T-helper 2 cell treated with Interferon-gamma antibody and Interleukin-4, amounts not matched to agents 5 μg/mL and 100 μg/mL, for 36 hours (primary cell): ENCODE data around the gene SLAMF7.
A peak's percentile ranks its signal among the peaks of the same experiment; 100 is the strongest.

ENCODE experiments used
- DNase-seq: peaks from one replicate; pipeline ENCODE4 v3.0.0; 2021; ENCODE audit warnings: low spot score
- H3K27ac Mint-ChIP-seq: one replicate; pipeline ENCODE4 v1.8.0; 2021; ENCODE audit warnings: mild to moderate bottlenecking, mixed read lengths
- H3K27me3 Mint-ChIP-seq: one replicate; pipeline ENCODE4 v1.8.0; 2021; ENCODE audit warnings: low read depth, mixed read lengths
- H3K36me3 Mint-ChIP-seq: one replicate; pipeline ENCODE4 v1.8.0; 2021; ENCODE audit warnings: low read depth, mixed read lengths
- H3K4me1 Mint-ChIP-seq: one replicate; pipeline ENCODE4 v1.8.0; 2021; ENCODE audit warnings: low read depth, mixed read lengths
- H3K4me3 Mint-ChIP-seq: one replicate; pipeline ENCODE4 v1.8.0; 2022; ENCODE audit warnings: mild to moderate bottlenecking, moderate library complexity, mixed read lengths
- H3K9me3 Mint-ChIP-seq: one replicate; pipeline ENCODE4 v1.8.0; 2021; ENCODE audit warnings: mixed read lengths

The SLAMF7 gene

DNA sequence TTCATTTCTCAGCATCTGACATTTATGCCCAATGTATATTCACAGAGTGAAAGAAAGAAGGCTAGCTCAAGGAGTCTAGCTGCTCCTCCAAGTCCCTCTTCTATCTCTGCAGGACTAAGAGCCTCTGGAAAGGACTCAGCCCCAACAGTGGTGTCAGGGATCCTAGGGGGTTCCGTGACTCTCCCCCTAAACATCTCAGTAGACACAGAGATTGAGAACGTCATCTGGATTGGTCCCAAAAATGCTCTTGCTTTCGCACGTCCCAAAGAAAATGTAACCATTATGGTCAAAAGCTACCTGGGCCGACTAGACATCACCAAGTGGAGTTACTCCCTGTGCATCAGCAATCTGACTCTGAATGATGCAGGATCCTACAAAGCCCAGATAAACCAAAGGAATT, 60.6 kb downstream of the SLAMF7 start:
- no peak overlapping the region for H3K27ac Mint-ChIP-seq
- peaks cover 25% of the 10 kb centered on the region for H3K36me3 Mint-ChIP-seq
- H3K4me1 Mint-ChIP-seq, result peaks cover 66% of the 10 kb centered on the region
- H3K4me3 Mint-ChIP-seq, result peak overlapping the region; percentile 88
- peaks cover 6% of the 10 kb centered on the region for H3K27me3 Mint-ChIP-seq
- no peak for DNase-seq
- peaks cover 7% of the 10 kb centered on the region for H3K9me3 Mint-ChIP-seq

DNA sequence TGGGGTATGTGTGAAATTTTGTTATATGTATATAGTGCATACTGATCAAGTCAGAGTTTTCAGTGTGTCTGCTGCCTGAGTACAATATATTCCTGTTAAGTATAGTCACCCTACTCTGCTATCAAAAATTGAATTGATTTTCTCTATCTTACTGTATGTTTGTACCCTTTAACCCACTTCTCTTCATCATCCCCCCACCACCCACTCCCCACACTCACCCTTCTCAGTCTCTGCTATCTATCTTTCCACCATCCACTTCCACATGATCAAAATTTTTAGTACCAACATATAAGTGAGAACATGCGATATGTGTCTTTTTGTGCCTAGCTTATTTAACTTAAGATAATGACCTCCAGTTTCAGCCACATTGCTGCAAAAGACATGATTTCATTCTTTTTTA, 61.1 kb downstream of the SLAMF7 start:
- no peak for DNase-seq
- Mint-ChIP-seq H3K9me3 (peaks cover 12% of the 10 kb centered on the region), H3K4me1 (peaks cover 64% of the 10 kb centered on the region), H3K27me3 (peaks cover 11% of the 10 kb centered on the region), H3K27ac (peak overlapping the region; percentile 12), H3K36me3 (peaks cover 30% of the 10 kb centered on the region), H3K4me3 (peak overlapping the region; percentile 88)

DNA sequence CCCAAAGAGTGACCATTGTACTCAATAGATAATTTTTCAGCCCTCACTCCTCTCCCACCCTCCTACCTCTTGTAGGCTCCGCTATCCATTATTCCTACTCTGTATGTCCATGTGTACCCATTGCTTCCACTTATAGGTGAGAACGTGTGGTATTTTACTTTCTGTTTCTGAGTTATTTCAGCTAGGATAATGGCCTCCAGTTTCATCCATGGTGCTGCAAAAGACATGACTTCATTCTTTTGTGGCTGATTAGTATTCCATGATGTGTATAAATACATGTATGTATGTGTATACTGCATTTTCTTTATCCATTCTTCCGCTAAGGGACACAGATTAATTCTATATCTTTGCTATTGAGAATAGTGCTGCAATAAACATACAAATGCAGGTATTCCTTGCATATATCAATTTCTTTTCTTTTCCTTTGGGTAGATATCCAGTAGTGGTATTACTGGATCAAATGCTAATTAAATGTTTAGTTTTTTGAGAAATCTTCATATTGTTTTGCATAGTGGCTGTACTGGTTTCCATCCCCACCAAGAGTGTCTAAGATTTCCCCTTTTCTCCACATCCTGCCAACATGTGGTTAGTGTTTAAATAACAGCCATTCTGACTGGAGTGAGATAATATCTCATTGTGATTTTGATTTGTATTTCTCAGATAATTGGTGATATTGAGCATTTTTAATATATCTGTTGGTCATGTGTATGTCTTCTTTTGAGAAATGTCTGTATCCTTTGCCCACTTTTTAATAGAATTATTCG, 61.8 kb downstream of the SLAMF7 start:
- Mint-ChIP-seq H3K27ac (peak overlapping the region; percentile 63), H3K4me3 (peak overlapping the region; percentile 75), H3K27me3 (peaks cover 12% of the 10 kb centered on the region), H3K9me3 (peaks cover 19% of the 10 kb centered on the region), H3K4me1 (peaks cover 57% of the 10 kb centered on the region), H3K36me3 (peaks cover 35% of the 10 kb centered on the region)
- no peak for DNase-seq

DNA sequence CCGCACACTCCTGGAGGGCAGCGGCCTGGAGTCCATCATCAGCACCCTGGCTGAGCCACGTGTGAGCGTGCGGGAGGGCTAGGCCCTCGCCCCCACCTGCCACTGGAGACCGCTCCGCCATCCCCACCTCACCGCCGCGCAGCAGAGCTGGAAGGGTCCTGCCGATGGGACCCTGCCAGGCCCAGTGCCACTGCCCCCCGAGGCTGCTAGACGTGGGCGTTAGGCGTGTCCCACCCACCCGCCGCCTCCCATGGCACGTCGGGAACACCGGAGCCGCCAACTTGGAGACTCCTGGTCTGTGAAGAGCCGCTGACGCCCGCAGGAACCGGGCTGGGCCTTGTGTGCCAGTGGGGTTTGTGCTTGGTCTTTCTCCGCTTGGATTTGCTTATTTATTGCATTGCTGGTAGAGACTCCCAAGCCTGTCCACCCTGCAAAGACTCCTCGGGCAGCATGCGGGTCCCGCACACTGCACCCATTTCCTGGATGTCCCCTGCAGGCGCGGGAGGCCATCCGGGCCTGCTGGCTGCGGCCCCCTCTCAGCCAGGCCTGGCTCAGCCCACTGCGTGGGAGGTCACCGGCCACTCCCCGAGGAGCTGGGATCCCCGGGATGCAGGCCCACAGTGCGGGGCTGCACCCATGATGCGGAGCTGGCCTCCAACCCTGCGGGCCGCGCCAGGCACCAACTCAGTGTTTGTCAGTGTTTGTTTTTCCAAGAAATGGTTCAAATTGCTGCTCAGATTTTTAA, 63.0 kb downstream of the SLAMF7 start:
- H3K9me3 Mint-ChIP-seq, result peaks cover 31% of the 10 kb centered on the region
- no peak for DNase-seq
- no peak overlapping the region for H3K4me3 Mint-ChIP-seq
- peaks cover 45% of the 10 kb centered on the region for H3K36me3 Mint-ChIP-seq
- peaks cover 12% of the 10 kb centered on the region for H3K27me3 Mint-ChIP-seq
- H3K27ac Mint-ChIP-seq, result no peak overlapping the region
- peaks cover 51% of the 10 kb centered on the region for H3K4me1 Mint-ChIP-seq
